ENCODE measurements around the gene CBFA2T2.

Gene CBFA2T2

GRCh38 chr20:33658510-33658909 lies 168.6 kb downstream of the CBFA2T2 start:
- TF ChIP-seq CTCF (IDR thresholded peaks at IDR 0.05), result no peak

GRCh38 chr20:33658929-33659328 lies 169.0 kb downstream of the CBFA2T2 start:
- no peak for TF ChIP-seq CTCF (IDR thresholded peaks at IDR 0.05)

GRCh38 chr20:33659341-33660034 lies 169.6 kb downstream of the CBFA2T2 start:
- no peak for TF ChIP-seq CTCF (IDR thresholded peaks at IDR 0.05)

- TF ChIP-seq CTCF (IDR thresholded peaks at IDR 0.05), result no peak
Observed at GRCh38 chr20:33660035-33660684, 170.3 kb downstream of the CBFA2T2 start.

- TF ChIP-seq CTCF (IDR thresholded peaks at IDR 0.05), result no peak
Observed at GRCh38 chr20:33660685-33661058, 170.8 kb downstream of the CBFA2T2 start.

GRCh38 chr20:33662172-33662571 lies 172.3 kb downstream of the CBFA2T2 start, which contains the start of gene C20orf144:
TSS of gene C20orf144 (plus strand) at chr20:33662327. CDS start at chr20:33662346, 19 bp downstream.
- no peak for TF ChIP-seq CTCF (IDR thresholded peaks at IDR 0.05)

- TF ChIP-seq CTCF (IDR thresholded peaks at IDR 0.05), result no peak
Observed at GRCh38 chr20:33663161-33664084, 173.5 kb downstream of the CBFA2T2 start.

Data from LNCAP (cell line).